NOMO-1 treated with dmso at 0.1 percent for 144 hours (cell line): Measurements from ENCODE around the gene CLDN14.

ENCODE experiments used
- DNase-seq: peaks from one replicate; lab custom pipeline; 2025; ENCODE audit not compliant: unreplicated experiment; lab: John Stamatoyannopoulos, UW

Gene CLDN14

GRCh38 chr21:36479415-36480402, at the start of gene CLDN14:
TSS of gene CLDN14 (minus strand) at chr21:36480122. CDS start at chr21:36461695, 18,427 bp downstream.
- no peak for DNase-seq

- DNase-seq: no peak
Measured at GRCh38 chr21:36528716-36529115, 48.8 kb upstream of the CLDN14 start.

GRCh38 chr21:36527317-36527716, 47.4 kb upstream of the CLDN14 start:
- no peak for DNase-seq

- no peak for DNase-seq
Measured at GRCh38 chr21:36526104-36526503, 46.2 kb upstream of the CLDN14 start.

GRCh38 chr21:36524477-36524876, 44.6 kb upstream of the CLDN14 start:
- DNase-seq: no peak

GRCh38 chr21:36522219-36522808, 42.4 kb upstream of the CLDN14 start:
- DNase-seq: no peak

GRCh38 chr21:36518883-36519492, 39.1 kb upstream of the CLDN14 start:
- no peak for DNase-seq

GRCh38 chr21:36517366-36518075, 37.6 kb upstream of the CLDN14 start:
- no peak for DNase-seq

- DNase-seq: no peak
Measured at GRCh38 chr21:36516281-36516680, 36.4 kb upstream of the CLDN14 start.

- DNase-seq: no peak
Measured at GRCh38 chr21:36513430-36513829, 33.5 kb upstream of the CLDN14 start.

GRCh38 chr21:36512971-36513370, 33.0 kb upstream of the CLDN14 start:
- DNase-seq: no peak

- DNase-seq: no peak
Measured at GRCh38 chr21:36511484-36512220, 31.7 kb upstream of the CLDN14 start.

GRCh38 chr21:36510911-36511310, 31.0 kb upstream of the CLDN14 start:
- DNase-seq: no peak

- DNase-seq: no peak
Measured at GRCh38 chr21:36509973-36510664, 30.2 kb upstream of the CLDN14 start.

GRCh38 chr21:36508948-36509347, 29.0 kb upstream of the CLDN14 start:
- no peak for DNase-seq

- no peak for DNase-seq
Measured at GRCh38 chr21:36507397-36508018, 27.6 kb upstream of the CLDN14 start.

GRCh38 chr21:36506482-36506881, 26.6 kb upstream of the CLDN14 start:
- DNase-seq: no peak

GRCh38 chr21:36504067-36505058, 24.4 kb upstream of the CLDN14 start:
- DNase-seq: no peak
